Smooth muscle cell of the brain vasculature (primary cell): ENCODE results near the gene GOLGA6D.
A peak's percentile ranks its signal among the peaks of the same experiment; 100 is the strongest.
"Not testable (repeated sequence)": the region's sequence is repeated elsewhere in the genome, so short reads cannot be mapped to it uniquely, and the experiment has no call there.

Experiments used
- DNase-seq: peaks from one replicate; pipeline ENCODE4 v3.0.0-alpha.2; 2012; ENCODE audit warnings: low read depth, low spot score

Gene GOLGA6D

DNA sequence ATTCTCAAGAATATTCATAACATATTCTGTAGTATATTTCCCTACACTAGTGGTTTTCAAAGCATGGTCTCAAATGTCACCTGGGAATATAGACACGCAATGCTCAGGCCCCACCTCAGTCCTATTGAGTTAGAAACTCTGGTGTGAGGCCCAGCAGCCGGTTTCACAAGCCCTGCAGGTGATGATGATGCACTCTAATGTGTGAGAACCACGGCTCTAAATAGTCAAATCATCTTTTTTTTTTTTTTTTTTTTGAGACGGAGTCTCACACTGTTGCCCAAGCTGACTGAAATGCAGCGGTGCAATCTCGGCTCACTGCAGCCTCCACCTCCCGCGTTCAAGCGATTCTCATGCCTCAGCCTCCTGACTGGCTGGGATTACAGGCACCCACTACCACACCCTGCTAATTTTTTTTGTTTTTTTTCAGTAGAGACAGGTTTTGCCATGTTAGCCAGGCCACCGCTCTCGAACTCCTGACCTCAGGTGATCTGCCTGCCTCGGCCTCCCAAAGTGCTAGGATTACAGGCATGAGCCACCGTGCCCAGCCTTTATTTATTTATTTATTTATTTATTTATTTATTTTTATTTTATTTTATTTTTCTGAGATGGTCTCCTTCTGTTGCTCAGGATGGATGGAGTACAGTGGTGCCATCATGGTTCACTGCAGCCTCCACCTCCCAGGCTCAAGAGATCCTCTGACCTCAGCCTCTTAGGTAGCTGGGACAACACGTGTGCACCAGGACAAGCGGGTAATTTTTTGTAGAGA lies 51.2 kb downstream of the GOLGA6D start:
- not testable (repeated sequence) for DNase-seq

DNA sequence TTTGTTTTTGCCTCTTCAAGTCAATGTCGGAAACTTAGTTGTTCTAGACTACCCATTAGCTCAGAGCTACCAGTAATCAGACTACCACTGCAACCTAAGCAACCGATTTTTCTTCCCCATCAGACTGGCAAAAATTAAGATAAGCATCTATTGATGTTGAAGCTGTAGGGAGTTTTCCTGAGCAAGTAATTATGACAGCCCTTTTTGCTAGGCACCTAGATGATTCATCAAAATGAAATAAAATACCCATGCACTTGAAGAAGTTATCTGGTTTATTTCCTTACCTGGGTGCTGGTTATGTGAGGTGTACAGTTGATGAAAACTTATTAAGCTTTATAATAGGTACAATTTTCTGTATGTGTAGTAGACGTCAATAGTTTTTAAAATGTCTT lies 52.7 kb downstream of the GOLGA6D start:
- no peak for DNase-seq

DNA sequence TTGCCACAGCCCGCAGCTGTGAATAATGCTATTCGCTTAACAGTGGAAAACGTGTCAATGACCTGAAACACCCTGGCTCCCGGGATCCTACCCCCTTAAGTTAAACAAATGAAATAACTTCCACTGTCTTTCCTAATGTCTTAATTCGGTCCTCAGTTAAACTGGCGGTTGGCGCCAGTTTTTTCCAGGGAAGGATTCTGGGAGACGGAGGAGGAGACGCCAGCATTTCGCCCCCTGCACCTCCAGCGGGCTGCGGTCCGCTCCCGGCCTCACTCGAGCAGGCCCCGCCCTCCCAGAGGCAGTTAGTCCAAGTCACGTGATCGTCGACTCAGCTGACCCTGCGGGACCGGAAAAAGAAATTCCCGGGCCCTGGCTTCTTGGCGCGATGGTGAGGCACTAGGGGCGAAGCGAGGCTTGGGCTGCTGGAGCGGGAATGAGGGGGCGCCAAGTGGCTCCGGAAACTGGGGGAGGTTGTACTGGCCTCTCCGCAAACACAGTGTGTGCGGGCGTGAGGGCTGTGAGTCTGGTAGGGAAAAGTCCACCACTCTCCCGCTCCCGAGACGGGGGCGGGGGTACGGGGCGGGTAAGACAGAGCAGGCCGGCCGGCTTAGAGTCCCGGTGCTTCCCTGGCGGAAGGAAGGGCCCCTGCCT lies 53.2 kb downstream of the GOLGA6D start, which contains the start of gene COMMD4:
Gene COMMD4, plus strand, starts transcription at position 359 of the 651 bp plus-strand sequence. Its CDS starts 27 bp downstream, at position 386.
- peak; percentile 75 for DNase-seq

DNA sequence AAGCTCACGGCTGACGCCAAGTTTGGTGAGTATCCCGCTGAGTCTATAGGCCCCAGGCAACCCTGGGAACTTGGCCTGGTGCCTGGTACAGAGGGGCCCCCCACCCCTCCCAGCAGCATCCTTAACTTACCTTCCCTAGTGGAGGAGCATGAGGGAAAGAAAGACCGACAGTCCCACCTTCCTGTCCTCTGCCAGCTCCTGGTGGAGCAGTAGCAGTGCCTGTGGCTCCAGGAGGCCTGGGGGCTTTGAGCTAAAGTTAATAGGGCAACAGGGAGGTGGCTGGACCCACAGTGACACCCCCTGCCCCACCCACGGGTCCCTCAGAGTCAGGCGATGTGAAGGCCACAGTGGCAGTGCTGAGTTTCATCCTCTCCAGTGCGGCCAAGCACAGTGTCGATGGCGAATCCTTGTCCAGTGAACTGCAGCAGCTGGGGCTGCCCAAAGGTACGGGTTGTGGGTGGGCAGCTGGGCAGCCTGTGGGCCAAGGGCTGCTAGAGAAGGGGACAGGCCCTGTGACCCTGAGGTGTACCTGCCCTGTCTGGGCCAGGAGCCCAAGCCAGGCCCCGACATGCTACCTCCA lies 56.1 kb downstream of the GOLGA6D start:
- DNase-seq = no peak

DNA sequence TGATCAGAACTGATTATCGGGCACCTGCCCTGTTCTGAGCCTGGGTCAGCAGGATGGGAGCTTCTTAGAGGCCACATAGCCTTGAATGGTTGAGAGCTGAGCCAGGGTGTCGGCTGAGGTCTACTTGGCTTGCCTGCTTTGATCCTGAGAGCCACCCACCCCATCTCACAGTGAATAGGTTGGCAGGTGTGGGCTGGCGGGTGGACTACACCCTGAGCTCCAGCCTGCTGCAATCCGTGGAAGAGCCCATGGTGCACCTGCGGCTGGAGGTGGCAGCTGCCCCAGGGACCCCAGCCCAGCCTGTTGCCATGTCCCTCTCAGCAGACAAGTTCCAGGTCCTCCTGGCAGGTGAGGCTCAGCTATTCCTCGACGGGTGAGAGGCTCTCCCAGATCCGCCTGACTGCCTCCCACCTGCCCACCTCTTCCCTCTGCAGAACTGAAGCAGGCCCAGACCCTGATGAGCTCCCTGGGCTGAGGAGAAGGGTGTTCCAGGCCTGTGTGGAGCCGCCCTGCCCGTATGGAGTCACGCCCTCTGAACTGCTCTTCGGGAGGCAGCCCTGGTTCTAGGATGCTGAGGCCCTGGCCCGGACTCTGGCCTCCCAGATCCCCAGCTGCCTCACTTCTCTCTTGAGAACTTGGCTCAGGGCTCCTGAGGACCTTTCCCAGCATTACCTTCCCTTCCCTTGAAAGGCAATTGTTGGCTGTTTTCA lies 57.1 kb downstream of the GOLGA6D start:
- DNase-seq = no peak

DNA sequence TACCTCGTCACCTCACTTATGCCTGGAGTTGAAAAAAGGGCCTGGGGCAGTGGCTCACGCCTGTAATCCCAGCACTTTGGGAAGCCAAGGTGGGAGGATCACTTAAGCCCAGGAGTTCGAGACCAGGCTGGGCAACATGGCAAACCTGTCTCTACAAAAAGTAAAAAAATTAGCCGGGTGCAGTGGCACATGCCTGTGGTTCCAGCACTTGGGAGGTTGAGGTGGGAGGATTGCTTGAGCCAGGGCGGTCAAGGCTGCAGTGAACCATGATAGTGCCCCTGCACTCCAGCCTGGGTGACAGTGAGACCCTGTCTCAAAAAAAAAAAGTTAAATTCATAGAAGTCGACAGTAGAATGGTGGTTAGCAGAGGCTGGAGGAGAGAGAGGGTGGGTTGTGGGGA lies 59.6 kb downstream of the GOLGA6D start:
- no peak for DNase-seq

DNA sequence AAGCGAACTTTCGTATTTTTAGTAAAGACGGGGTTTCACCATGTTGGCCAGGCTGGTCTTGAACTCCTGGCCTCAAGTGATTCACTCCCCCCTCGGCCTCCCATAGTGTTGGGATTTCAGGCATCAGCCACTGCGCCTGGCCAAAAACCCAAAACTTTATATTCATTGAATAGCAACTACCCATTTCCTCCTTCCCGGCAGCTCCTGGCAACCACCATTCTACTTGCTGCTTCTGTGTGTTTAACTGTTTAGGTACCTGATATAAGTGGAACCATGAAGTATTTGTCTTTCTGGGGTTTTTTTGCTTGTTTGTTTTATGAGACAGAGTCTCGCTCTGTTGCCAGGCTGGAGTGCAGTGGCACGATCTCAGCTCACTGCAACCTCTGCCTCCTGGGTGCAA lies 61.3 kb downstream of the GOLGA6D start:
- not testable (repeated sequence) for DNase-seq
